ENCODE measurements around the gene LGSN. TPM values are rescaled to one million over a fixed set of nuclear protein-coding genes. Genes with fewer than 3 reads are reported as not detected.

The LGSN gene
- total and polyA plus RNA-seq, 4 donors: 0.04 to 3.5 (median 0.91) TPM

DNA sequence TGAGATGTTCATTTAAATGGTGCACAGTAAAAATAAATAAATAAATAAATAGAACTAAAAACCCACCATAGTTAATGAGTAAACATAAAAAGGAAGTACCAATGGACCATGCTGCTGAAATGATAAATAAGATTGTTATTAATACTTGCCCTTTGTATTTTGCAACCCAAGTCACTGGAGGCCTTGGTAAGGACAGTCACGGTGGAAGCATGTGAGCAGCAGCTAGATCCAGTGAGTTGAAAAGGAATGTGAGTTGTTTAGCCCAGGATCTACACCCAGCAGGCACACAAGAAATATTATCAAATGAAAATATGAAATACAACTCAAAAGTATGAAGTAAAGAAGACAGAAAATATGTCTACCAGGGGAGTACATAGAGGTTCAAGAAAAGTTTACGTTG, 6.7 kb downstream of the LGSN start:
- DNase-seq (no peak), ATAC-seq (ENCODE audit: insufficient read depth, low FRiP score) (no peak)
- Histone ChIP-seq H3K36me3 (ENCODE audit: control insufficient read depth in 4 of 4, insufficient read depth in 4 of 4, low read length in 4 of 4) (no peaks in the 10 kb centered on the region), H3K4me3 (no peak overlapping the region), H3K4me1 (ENCODE audit: control insufficient read depth in 5 of 5, insufficient read depth in 5 of 5, low read length in 5 of 5) (no peaks in the 10 kb centered on the region), H3K27ac (ENCODE audit: low read depth in 1 of 2, low read length in 1 of 2) (no peak overlapping the region), H3K27me3 (ENCODE audit: control insufficient read depth in 3 of 3, insufficient read depth in 3 of 3, low read length in 2 of 3) (no peaks in the 10 kb centered on the region), H3K9ac (ENCODE audit: insufficient read depth in 1 of 2, low read length in 2 of 2) (no peak overlapping the region), H3K9me3 (ENCODE audit: control insufficient read depth in 4 of 4, insufficient read depth in 3 of 4, low read length in 3 of 4) (peaks cover 0 to 1% (median 0%) of the 10 kb centered on the region in 4 donors)
- TF ChIP-seq, protein P1, sequence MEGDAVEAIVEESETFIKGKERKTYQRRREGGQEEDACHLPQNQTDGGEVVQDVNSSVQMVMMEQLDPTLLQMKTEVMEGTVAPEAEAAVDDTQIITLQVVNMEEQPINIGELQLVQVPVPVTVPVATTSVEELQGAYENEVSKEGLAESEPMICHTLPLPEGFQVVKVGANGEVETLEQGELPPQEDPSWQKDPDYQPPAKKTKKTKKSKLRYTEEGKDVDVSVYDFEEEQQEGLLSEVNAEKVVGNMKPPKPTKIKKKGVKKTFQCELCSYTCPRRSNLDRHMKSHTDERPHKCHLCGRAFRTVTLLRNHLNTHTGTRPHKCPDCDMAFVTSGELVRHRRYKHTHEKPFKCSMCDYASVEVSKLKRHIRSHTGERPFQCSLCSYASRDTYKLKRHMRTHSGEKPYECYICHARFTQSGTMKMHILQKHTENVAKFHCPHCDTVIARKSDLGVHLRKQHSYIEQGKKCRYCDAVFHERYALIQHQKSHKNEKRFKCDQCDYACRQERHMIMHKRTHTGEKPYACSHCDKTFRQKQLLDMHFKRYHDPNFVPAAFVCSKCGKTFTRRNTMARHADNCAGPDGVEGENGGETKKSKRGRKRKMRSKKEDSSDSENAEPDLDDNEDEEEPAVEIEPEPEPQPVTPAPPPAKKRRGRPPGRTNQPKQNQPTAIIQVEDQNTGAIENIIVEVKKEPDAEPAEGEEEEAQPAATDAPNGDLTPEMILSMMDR (IDR thresholded peaks at IDR 0.05; ENCODE audit: control extremely low read depth, extremely low read depth): no peak
- WGBS, 2 donors: 92 to 94% methylated on average over 2 of the region's 2 CpGs

DNA sequence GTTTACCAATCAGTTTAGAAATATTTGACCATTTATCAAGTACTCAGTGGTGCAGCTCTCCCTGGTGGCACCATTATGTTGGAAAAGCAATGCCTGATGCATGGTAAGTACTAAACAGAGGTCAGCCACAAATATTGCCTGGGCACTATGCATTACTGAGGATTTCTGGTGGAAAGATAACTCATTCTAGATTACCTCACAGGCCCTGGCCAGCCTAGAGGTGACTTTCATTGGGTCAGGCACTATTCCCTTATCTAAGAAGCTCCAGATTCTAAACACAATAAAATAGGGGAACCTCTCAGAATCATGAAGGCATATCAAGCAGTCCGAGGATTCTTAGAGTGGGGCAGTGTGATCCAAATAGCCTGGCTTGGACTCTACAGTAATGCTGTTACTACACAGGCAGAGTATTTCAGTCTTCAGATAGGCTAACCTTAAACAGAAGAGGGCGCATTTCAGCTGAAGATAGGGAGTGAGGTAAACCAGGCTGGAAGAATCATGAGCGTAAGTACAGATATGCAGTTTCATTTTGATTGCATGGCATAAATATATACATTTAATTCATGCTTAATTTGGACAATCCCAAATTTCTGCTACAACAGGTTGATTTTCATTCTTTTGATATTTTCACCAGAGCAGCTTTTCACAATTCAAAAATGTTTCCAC, 12.1 kb downstream of the LGSN start:
- no peaks in the 10 kb centered on the region for H3K27me3 ChIP-seq (ENCODE audit: control insufficient read depth in 3 of 3, insufficient read depth in 3 of 3, low read length in 2 of 3)
- H3K27ac ChIP-seq (ENCODE audit: low read depth in 1 of 2, low read length in 1 of 2): no peak overlapping the region
- DNase-seq (peak in 2 of 3 donors; percentile 21 to 23), ATAC-seq (ENCODE audit: insufficient read depth, low FRiP score) (no peak)
- no peak overlapping the region for H3K4me3 ChIP-seq
- TF ChIP-seq, protein P1 (IDR thresholded peaks at IDR 0.05; ENCODE audit: control extremely low read depth, extremely low read depth): no peak
- H3K36me3 ChIP-seq (ENCODE audit: control insufficient read depth in 4 of 4, insufficient read depth in 4 of 4, low read length in 4 of 4): no peaks in the 10 kb centered on the region
- 73 to 79% methylated on average over 3 of the region's 3 CpGs for WGBS, 2 donors
- no peaks in the 10 kb centered on the region for H3K4me1 ChIP-seq (ENCODE audit: control insufficient read depth in 5 of 5, insufficient read depth in 5 of 5, low read length in 5 of 5)
- no peaks in the 10 kb centered on the region for H3K9me3 ChIP-seq (ENCODE audit: control insufficient read depth in 4 of 4, insufficient read depth in 3 of 4, low read length in 3 of 4)
- H3K9ac ChIP-seq (ENCODE audit: insufficient read depth in 1 of 2, low read length in 2 of 2): no peak overlapping the region

DNA sequence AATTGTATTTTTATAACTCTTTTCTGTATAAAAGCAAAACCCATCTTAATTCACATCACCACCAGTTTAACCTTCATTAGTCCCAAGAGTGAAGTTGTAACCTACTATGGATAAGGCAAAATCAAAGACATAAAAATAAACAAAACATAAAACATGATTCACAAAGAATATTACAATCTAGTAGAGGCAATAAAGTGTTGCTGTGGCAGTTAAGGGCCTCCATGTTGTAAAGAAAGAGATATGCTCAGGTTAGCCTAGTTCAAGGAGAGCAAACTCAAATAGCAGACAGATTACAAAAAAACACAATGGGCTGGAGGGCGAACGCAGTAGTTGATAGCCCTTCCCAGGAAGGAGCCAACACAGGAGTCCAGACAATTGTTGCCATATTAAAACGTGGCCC, 13.4 kb downstream of the LGSN start:
- Histone ChIP-seq H3K4me3 (no peak overlapping the region), H3K4me1 (ENCODE audit: control insufficient read depth in 5 of 5, insufficient read depth in 5 of 5, low read length in 5 of 5) (no peaks in the 10 kb centered on the region), H3K36me3 (ENCODE audit: control insufficient read depth in 4 of 4, insufficient read depth in 4 of 4, low read length in 4 of 4) (no peaks in the 10 kb centered on the region), H3K27me3 (ENCODE audit: control insufficient read depth in 3 of 3, insufficient read depth in 3 of 3, low read length in 2 of 3) (no peaks in the 10 kb centered on the region), H3K9ac (ENCODE audit: insufficient read depth in 1 of 2, low read length in 2 of 2) (no peak overlapping the region), H3K27ac (ENCODE audit: low read depth in 1 of 2, low read length in 1 of 2) (no peak overlapping the region), H3K9me3 (ENCODE audit: control insufficient read depth in 4 of 4, insufficient read depth in 3 of 4, low read length in 3 of 4) (no peaks in the 10 kb centered on the region)
- no peak for DNase-seq
- TF ChIP-seq, protein P1 (IDR thresholded peaks at IDR 0.05; ENCODE audit: control extremely low read depth, extremely low read depth): no peak
- 84 to 96% methylated on average over 3 of the region's 3 CpGs for WGBS, 2 donors
- no peak for ATAC-seq (ENCODE audit: insufficient read depth, low FRiP score)

DNA sequence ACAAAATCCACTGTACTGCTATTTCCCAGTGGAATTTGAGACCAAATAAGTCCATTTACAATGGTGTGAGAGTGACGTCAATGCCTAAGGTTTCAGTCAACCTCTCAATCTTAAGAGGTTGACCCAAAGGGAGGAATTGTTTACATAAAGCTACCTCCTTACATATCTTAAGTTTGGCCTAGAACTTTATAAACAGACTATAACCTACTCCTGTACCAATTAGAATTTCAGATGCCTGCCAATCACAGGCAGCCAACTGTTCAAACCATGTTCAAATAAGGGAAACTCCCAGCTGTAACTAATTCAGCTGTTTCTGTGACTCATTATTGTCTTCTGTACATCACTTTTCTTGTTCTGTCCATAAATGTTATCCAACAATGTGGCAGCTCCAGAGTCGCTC, 14.5 kb downstream of the LGSN start:
- TF ChIP-seq, protein P1 (IDR thresholded peaks at IDR 0.05; ENCODE audit: control extremely low read depth, extremely low read depth): no peak
- Histone ChIP-seq H3K27me3 (ENCODE audit: control insufficient read depth in 3 of 3, insufficient read depth in 3 of 3, low read length in 2 of 3) (no peaks in the 10 kb centered on the region), H3K9me3 (ENCODE audit: control insufficient read depth in 4 of 4, insufficient read depth in 3 of 4, low read length in 3 of 4) (no peaks in the 10 kb centered on the region), H3K27ac (ENCODE audit: low read depth in 1 of 2, low read length in 1 of 2) (no peak overlapping the region), H3K4me1 (ENCODE audit: control insufficient read depth in 5 of 5, insufficient read depth in 5 of 5, low read length in 5 of 5) (no peaks in the 10 kb centered on the region), H3K36me3 (ENCODE audit: control insufficient read depth in 4 of 4, insufficient read depth in 4 of 4, low read length in 4 of 4) (no peaks in the 10 kb centered on the region), H3K9ac (ENCODE audit: insufficient read depth in 1 of 2, low read length in 2 of 2) (no peak overlapping the region), H3K4me3 (no peak overlapping the region)
- 56 to 76% methylated on average over 2 of the region's 2 CpGs for whole genome bisulfite sequencing, 2 donors
- peak in 2 of 3 donors; percentile 27 to 56 for DNase-seq
- peak; percentile 11 for ATAC-seq (ENCODE audit: insufficient read depth, low FRiP score)

Measured in lung (tissue), 12 donors.